Endothelial cell of umbilical vein (primary cell): Measurements from ENCODE around the gene M1AP. TPM values are rescaled to one million over a fixed set of nuclear protein-coding genes. Genes with fewer than 3 reads are reported as not detected.

ENCODE experiments used
- BruUV-seq: library from RNA; stranded (reverse); fragments of 400-500 nt; replicated peaks from 2 replicates; lab custom pipeline; 2021; lab: Mats Ljungman, UMichigan
- CTCF ChIA-PET: fragments of 300-600, 350-600 bp; sonication (Branson Sonifier 250); formaldehyde crosslinking; loops from one replicate; lab custom pipeline; 2021; ENCODE audit warnings: antibody characterized with exemption, inconsistent platforms; lab: Charles Lee
- POLR2A ChIA-PET: fragments of 300-600, 350-600 bp; sonication (Branson Sonifier 250); formaldehyde crosslinking; loops from one replicate; lab custom pipeline; 2021; ENCODE audit warnings: antibody characterized with exemption, inconsistent platforms; lab: Charles Lee
- DNase-seq: peaks from one replicate; pipeline ENCODE4 v3.0.0-alpha.2; 2011; ENCODE audit warnings: low read depth, low spot score
- FAIRE-seq: peaks from 2 replicates; lab custom pipeline; 2011; peaks lifted over from hg19 to GRCh38; lab: Jason Lieb, UNC
- H2AFZ ChIP-seq: 2 replicates; pipeline ENCODE4 v1.6.0; 2012; ENCODE audit warnings: low read depth, low read length, control low read depth, inconsistent platforms
- H3K27ac ChIP-seq: 2 replicates; pipeline ENCODE4 v1.5.1; 2011; ENCODE audit warnings: low read depth, mild to moderate bottlenecking, control low read depth, low read length, moderate library complexity; ENCODE audit not compliant: insufficient read depth
- H3K27me3 ChIP-seq, 2 experiments: 2 replicates each; pipeline versions ENCODE4 v1.6.0 to v1.6.1; 2011; ENCODE audit warnings: low read length in 2 of 2, mixed read lengths in 1 of 2; ENCODE audit not compliant: control insufficient read depth in 2 of 2, insufficient read depth in 2 of 2
- H3K36me3 ChIP-seq, 2 experiments: 2 replicates in 1 of 2; 3 replicates in 1 of 2; pipeline ENCODE4 v1.5.1; 2011; ENCODE audit warnings: low read length in 2 of 2, mild to moderate bottlenecking in 1 of 2, moderate library complexity in 1 of 2; ENCODE audit not compliant: control insufficient read depth in 2 of 2, insufficient read depth in 2 of 2; ENCODE audit errors: extremely low read depth in 1 of 2
- H3K4me1 ChIP-seq: 3 replicates; pipeline ENCODE4 v1.5.1; 2011; ENCODE audit warnings: mild to moderate bottlenecking, low read length; ENCODE audit not compliant: control insufficient read depth, insufficient read depth; ENCODE audit errors: extremely low read depth
- H3K4me2 ChIP-seq: 2 replicates; pipeline ENCODE4 v1.6.1; 2011; ENCODE audit warnings: low read length, control low read depth, mixed read lengths; ENCODE audit not compliant: insufficient read depth
- H3K4me3 ChIP-seq, 3 experiments: fragments of 200-600 bp in 1 of 3; sonication (generic), shearing (Covaris generic) in 1 of 3; replicated peaks in 1 of 3; 2 replicates each; pipeline ENCODE4 v1.5.1; 2011 to 2016; ENCODE audit warnings: control low read depth in 3 of 3, low read length in 3 of 3, mild to moderate bottlenecking in 2 of 3, inconsistent platforms in 1 of 3, low read depth in 1 of 3, moderate library complexity in 1 of 3; ENCODE audit not compliant: insufficient read depth in 1 of 3
- H3K79me2 ChIP-seq: 2 replicates; pipeline ENCODE4 v1.6.0; 2012; ENCODE audit warnings: low read length, inconsistent platforms; ENCODE audit not compliant: control insufficient read depth, insufficient read depth
- H3K9ac ChIP-seq: replicated peaks from 2 replicates; pipeline ENCODE3; 2011; ENCODE audit warnings: low read length, control low read depth; ENCODE audit not compliant: insufficient read depth; ENCODE audit errors: extremely low read depth
- H3K9me1 ChIP-seq: replicated peaks from 3 replicates; pipeline ENCODE4 v1.6.0; 2011; ENCODE audit warnings: mild to moderate bottlenecking, low read length; ENCODE audit not compliant: control insufficient read depth, insufficient read depth; ENCODE audit errors: extremely low read depth
- H3K9me3 ChIP-seq: replicated peaks from 2 replicates; pipeline ENCODE4 v1.5.1; 2012; ENCODE audit warnings: low read length, inconsistent platforms; ENCODE audit not compliant: control insufficient read depth, insufficient read depth
- H4K20me1 ChIP-seq: replicated peaks from 2 replicates; pipeline ENCODE3; 2011; ENCODE audit warnings: mild to moderate bottlenecking, low read length; ENCODE audit not compliant: control insufficient read depth, insufficient read depth; ENCODE audit errors: extremely low read depth
- CTCF ChIP-seq, 2 donors: IDR thresholded peaks; 1 replicate in 1 of 2; 2 replicates in 1 of 2; pipeline ENCODE4 v1.5.1; 2011; ENCODE audit warnings: low read length in 2 of 2, mild to moderate bottlenecking in 2 of 2, moderate library complexity in 2 of 2, control low read depth in 1 of 2, inconsistent platforms in 1 of 2, low read depth in 1 of 2; ENCODE audit not compliant: insufficient read depth in 1 of 2; ENCODE audit errors: extremely low read depth in 1 of 2
- EZH2 ChIP-seq: IDR thresholded peaks from 2 replicates; pipeline ENCODE4 v1.6.1; 2012; ENCODE audit warnings: borderline replicate concordance, low read depth, mild to moderate bottlenecking, moderate library complexity, low read length, inconsistent platforms; ENCODE audit not compliant: severe bottlenecking
- FOS ChIP-seq: IDR thresholded peaks from 2 replicates; pipeline ENCODE4 v1.6.1; 2011; ENCODE audit warnings: mild to moderate bottlenecking, low read length, moderate library complexity, borderline replicate concordance; ENCODE audit not compliant: insufficient read depth
- GATA2 ChIP-seq: IDR thresholded peaks from 2 replicates; pipeline ENCODE4 v1.7.0; 2011; ENCODE audit warnings: low read depth, mild to moderate bottlenecking, moderate library complexity, mixed read lengths, low read length; ENCODE audit not compliant: insufficient read length, insufficient read depth
- JUN ChIP-seq: IDR thresholded peaks from 2 replicates; pipeline ENCODE4 v1.6.1; 2011; ENCODE audit warnings: borderline replicate concordance, low read depth; ENCODE audit not compliant: insufficient read length, insufficient read depth
- MAX ChIP-seq: IDR thresholded peaks from 2 replicates; pipeline ENCODE4 v1.6.1; 2011; ENCODE audit not compliant: insufficient read depth, insufficient read length
- MYC ChIP-seq: IDR thresholded peaks from one replicate; pipeline ENCODE4 v1.6.1; 2011; ENCODE audit warnings: mild to moderate bottlenecking, low read depth, low read length
- POLR2A ChIP-seq: IDR thresholded peaks from 2 replicates; pipeline ENCODE4 v1.6.1; 2012; ENCODE audit warnings: low read depth, mild to moderate bottlenecking, control low read depth, low read length
- POLR2AphosphoS5 ChIP-seq: IDR thresholded peaks from 2 replicates; pipeline ENCODE4 v1.6.1; 2012; ENCODE audit warnings: low read depth, mild to moderate bottlenecking, control low read depth, low read length, moderate library complexity; ENCODE audit not compliant: insufficient read depth
- dilution Hi-C: fragments of 300-500 bp; cut with MboI; formaldehyde crosslinking; loops from one replicate; pipeline ENCODE4 v1.15.0; 2019; ENCODE audit warnings: low sequenced_read_pairs; ENCODE audit not compliant: extremely low pct_ligation_motif_present
- intact Hi-C: fragments of 100-400 bp; cut with micrococcal nuclease; formaldehyde crosslinking; loops from one replicate; pipeline ENCODE4 v1.10.0; 2022
- polyA plus RNA-seq, 4 experiments: library from polyadenylated mRNA; depleted of rRNA in 3 of 4; stranded (reverse) in 3 of 4; unstranded in 1 of 4; fragments of >200 nt; gene quantifications; 2 replicates each; pipeline versions ENCODE4 v1.2.1 to v1.2.3, GENCODE V29; 2011 to 2012; ENCODE audit warnings: missing spikeins in 1 of 4
- total RNA-seq: library from RNA; stranded (reverse); gene quantifications from 2 replicates; pipeline ENCODE4 v1.2.3, GENCODE V29; 2021

M1AP gene
- total and polyA plus RNA-seq, 2 donors (not counting 3 experiments of a cell fraction or from before 2014, with no cell fraction given), result 0.04 TPM; not detected in 1

- intact Hi-C loops, result no loop called here
Observed at GRCh38 chr2:74584088-74584645, 64.0 kb downstream of the M1AP start.

More at GRCh38 chr2:74584088-74584645, 64.0 kb downstream of the M1AP start:
- H3K9me3 ChIP-seq, result no peaks in the 10 kb centered on the region
- H3K9ac ChIP-seq, result no peak overlapping the region
- ChIA-PET CTCF (interaction anchor here (1.1 to 1.8 kb wide), 4 partner anchors 8 to 334 kb away, joined by 3 to 6 read pairs (median 3); no protein-coding TSS in a partner anchor), POLR2A (no interaction called here)
- DNase-seq (no peak), FAIRE-seq (no peak)
- peaks cover 10 to 11% of the 10 kb centered on the region in 2 experiments for H3K27me3 ChIP-seq
- no peak overlapping the region for H3K4me3 ChIP-seq
- H3K27ac ChIP-seq, result no peak overlapping the region
- BruUV-seq, result no TSS peak
- no peak for TF ChIP-seq EZH2
- no peak for TF ChIP-seq GATA2
- no peak for TF ChIP-seq POLR2AphosphoS5
- no peak for TF ChIP-seq POLR2A
- TF ChIP-seq FOS, result no peak
- TF ChIP-seq MAX, result no peak
- TF ChIP-seq MYC, result no peak
- TF ChIP-seq JUN, result no peak
- TF ChIP-seq CTCF (IDR thresholded peaks at IDR 0.05; ENCODE audit: extremely low read depth in 1 of 2, insufficient read depth in 1 of 2, low read depth in 1 of 2, low read length in 2 of 2), result no peak
- no peak overlapping the region for H3K4me2 ChIP-seq
- H3K9me1 ChIP-seq, result no peaks in the 10 kb centered on the region
- dilution Hi-C loops, result no loop called here
- H3K79me2 ChIP-seq, result no peaks in the 10 kb centered on the region
- H3K4me1 ChIP-seq, result no peaks in the 10 kb centered on the region
- H3K36me3 ChIP-seq, result no peaks in the 10 kb centered on the region
- H4K20me1 ChIP-seq, result no peaks in the 10 kb centered on the region
- H2AFZ ChIP-seq, result no peak overlapping the region
